ENCODE data around the gene HDAC9.

The HDAC9 gene

DNA sequence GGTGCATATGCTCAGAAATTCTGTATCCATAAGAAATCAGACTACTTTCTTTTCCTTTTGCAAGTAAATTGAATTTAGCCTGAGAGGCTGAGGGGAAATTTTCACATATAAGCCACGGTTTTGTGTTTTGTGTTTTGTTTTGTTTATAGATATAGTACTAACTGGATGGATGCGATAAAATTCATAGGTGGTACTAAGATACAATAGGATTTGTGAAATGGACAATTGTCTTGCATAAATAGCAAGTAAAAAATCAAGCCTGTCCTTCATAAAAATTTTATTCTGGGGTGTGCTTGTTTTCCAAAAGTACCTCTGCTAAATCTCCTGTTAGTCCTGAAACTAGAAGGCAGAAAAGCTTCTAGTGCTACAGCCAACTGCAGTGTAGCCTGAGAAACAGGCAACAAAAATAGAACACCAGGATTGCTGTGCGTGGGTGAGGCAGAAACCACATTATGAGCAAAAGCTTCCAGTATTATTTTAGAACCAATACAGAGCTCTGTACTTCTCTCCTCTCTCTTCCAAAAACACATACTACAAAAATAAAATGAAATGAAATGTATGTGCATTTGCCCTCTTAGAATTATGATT lies 634 bp upstream of the HDAC9 start:
- DNase-seq = peak; percentile 41

- DNase-seq = no peak
Observed at GRCh38 chr7:18496341-18496700, 772 bp downstream of the HDAC9 start.

DNA sequence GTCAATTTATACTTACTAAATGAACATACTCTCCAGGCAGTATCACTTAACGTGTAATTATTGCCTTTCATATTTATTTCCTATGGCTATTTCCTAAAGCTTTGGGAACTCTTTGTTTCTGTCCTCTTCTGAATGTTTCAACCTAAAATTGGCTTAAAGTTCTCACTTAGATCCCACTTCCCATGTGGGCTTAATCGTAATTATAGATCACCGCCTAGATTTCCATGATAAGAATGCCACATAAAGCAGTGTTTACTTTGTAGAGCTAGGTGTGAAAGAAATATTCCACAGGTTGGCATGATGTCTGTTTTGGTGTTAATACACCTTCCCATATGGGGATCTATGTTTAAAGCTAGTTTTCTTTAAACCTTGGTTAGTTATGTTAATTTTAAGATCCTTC lies 1.5 kb downstream of the HDAC9 start:
- DNase-seq = no peak

GRCh38 chr7:18497800-18498199 lies 2.3 kb downstream of the HDAC9 start:
- no peak for DNase-seq

- DNase-seq = no peak
Observed at GRCh38 chr7:18498341-18498740, 2.8 kb downstream of the HDAC9 start.

GRCh38 chr7:18499407-18500177 lies 4.0 kb downstream of the HDAC9 start:
- no peak for DNase-seq

- DNase-seq = no peak
Observed at GRCh38 chr7:18503126-18503866, 7.7 kb downstream of the HDAC9 start.

DNA sequence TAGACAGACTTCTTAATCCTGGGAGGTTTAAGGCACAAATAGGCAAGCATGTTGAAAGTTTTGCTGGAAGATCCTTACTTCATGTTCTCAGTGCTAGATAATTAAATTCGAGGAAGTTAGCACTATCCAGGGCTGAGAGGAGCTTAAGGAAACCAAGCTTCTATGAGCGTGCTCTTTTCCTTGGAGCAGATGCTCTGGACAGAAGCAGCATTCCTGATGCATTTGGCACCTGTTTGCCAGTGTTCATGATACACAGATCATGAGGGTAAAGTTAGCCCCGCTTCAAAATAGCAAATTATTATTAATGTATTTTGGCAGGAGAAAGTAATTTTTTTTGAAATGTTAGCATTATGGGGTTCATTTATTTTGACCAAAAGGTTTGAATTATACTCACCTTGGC lies 9.4 kb downstream of the HDAC9 start:
- no peak for DNase-seq

GRCh38 chr7:18505870-18506460 lies 10.4 kb downstream of the HDAC9 start:
- peak; percentile 56 for DNase-seq

- DNase-seq = peak; percentile 96
Observed at GRCh38 chr7:18508443-18509427, 13.2 kb downstream of the HDAC9 start.

DNA sequence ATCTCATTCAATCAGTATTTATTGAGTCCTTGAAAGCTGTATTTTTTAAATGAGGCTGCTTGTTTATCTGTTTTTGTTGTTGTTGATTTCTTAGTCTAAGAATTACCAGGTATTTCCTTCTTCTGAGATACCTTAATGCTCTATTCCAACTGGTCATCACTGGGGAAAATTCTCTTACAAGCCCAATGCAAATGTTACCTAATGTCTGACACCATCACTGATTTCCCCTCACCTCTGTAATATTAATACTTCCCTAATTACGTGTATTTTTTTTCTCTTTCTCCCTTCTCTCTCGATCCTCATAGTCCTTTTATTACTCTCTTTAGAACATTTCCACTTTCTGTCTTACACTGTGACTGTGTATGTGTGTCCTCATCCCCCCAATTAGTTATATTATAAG lies 13.9 kb downstream of the HDAC9 start:
- no peak for DNase-seq

GRCh38 chr7:18511351-18512140 lies 16.0 kb downstream of the HDAC9 start:
- peak; percentile 44 for DNase-seq

DNA sequence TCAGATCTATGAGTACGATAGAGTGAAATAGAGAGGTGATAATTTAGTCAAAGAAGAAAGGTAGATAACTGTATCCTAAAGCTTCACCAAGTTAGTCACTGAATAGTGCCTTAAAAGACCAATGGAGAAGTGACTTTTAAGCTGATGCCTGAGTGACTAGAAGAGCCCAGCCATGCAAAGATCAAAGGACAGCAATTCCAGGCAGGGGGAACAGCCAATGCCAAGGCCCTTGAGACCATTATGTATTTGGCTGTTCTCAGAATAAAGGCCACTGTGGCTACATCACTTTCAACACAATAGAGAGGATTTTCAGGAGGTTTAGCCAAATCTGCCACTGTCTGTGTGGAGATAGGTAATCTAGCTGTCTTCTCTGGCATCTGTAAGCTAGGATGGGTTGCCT lies 17.8 kb downstream of the HDAC9 start:
- no peak for DNase-seq

GRCh38 chr7:18515067-18515466 lies 19.5 kb downstream of the HDAC9 start:
- DNase-seq = peak; percentile 75

DNA sequence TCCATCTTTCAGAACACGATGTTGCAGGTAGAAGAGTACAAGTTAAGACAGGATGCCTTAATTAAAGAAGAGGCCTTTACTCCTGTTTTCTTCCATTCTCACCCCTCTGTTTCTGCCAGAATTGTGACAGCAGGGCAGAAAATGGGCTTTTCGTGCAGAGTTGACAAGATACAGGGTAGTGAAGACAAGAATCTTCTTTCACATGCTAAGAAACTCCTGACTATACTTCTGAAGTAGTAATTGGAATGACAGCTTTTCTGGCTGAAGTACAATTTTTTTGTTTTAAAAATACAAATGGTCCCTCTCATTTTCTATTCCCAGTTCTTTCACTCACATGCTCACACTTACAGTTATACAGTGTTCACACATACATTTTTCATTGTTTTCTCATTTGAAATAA lies 22.1 kb downstream of the HDAC9 start:
- DNase-seq = no peak

DNA sequence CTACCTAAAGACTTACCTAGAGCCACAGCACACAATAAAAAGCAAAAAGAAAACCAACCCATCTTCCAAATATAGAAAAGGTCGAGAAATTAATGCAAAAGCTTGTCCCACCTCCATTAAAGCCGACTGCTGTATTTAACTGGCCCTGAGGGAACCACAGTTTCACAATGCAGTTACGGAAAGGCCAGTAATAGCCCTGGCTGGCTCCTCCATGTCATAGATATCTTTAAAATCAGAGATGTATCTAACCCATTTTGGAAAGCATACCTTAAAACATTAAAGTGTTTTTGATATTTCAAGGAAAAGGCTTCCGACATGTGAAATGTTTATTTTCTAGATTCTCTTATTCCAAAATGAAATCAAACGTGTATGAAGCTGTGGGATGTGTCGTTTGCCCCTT lies 23.0 kb downstream of the HDAC9 start:
- no peak for DNase-seq

- DNase-seq = peak; percentile 83
Observed at GRCh38 chr7:18520450-18521235, 25.1 kb downstream of the HDAC9 start.

DNA sequence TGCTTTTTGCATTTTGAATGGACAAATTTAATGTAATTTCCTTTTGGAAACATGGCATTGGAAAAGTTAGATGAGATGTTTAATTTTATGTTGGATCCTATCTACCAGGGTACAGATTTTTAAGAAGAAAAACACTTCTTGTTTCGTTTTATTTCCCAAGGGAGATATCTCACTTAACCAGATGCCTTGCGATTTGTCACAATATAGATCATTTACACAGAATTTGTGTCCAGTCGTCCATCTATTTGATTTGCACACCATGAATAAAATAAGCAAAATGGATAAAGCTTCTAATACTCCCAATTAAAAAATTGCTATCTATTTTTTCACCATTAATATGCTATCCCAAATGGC lies 25.7 kb downstream of the HDAC9 start:
- DNase-seq = no peak

GRCh38 chr7:18521945-18522566 lies 26.5 kb downstream of the HDAC9 start:
- DNase-seq = no peak

- no peak for DNase-seq
Observed at GRCh38 chr7:18524248-18524647, 28.7 kb downstream of the HDAC9 start.

Data from fibroblast of skin of abdomen (primary cell).